ENCODE results near the gene HOXC13. TPM values are rescaled to one million over a fixed set of nuclear protein-coding genes. Genes with fewer than 3 reads are reported as not detected.

HOXC13 gene
- total RNA-seq, 1 experiment from 2014 or later = 5.3 TPM

GRCh38 chr12:53958128-53958527 is 19.5 kb downstream of the HOXC13 start:
- Mint-ChIP-seq H3K27me3 (ENCODE audit: insufficient read depth, unreplicated experiment) (no peaks in the 10 kb centered on the region), H3K36me3 (ENCODE audit: insufficient read depth, unreplicated experiment) (no peaks in the 10 kb centered on the region), H3K9me3 (ENCODE audit: unreplicated experiment) (no peaks in the 10 kb centered on the region), H3K27ac (ENCODE audit: low read depth, unreplicated experiment) (no peak overlapping the region), H3K4me3 (ENCODE audit: unreplicated experiment) (no peak overlapping the region), H3K4me1 (ENCODE audit: insufficient read depth, unreplicated experiment) (no peaks in the 10 kb centered on the region)
- ChIA-PET CTCF (no interaction called here), POLR2A (interaction anchor here (0.7 kb wide), 1 partner anchor 10 kb away, joined by 3 read pairs; no protein-coding TSS in a partner anchor)
- TF ChIP-seq CTCF (IDR thresholded peaks at IDR 0.05; ENCODE audit: unreplicated experiment) = no peak
- BruUV-seq (replicated peaks) = no TSS peak
- intact Hi-C loops (cut with micrococcal nuclease) = no loop called here
- no peak for DNase-seq (ENCODE audit: unreplicated experiment)

GRCh38 chr12:53959314-53959713 is 20.7 kb downstream of the HOXC13 start:
- no TSS peak for BruUV-seq (replicated peaks)
- Mint-ChIP-seq H3K4me1 (ENCODE audit: insufficient read depth, unreplicated experiment) (no peaks in the 10 kb centered on the region), H3K36me3 (ENCODE audit: insufficient read depth, unreplicated experiment) (no peaks in the 10 kb centered on the region), H3K9me3 (ENCODE audit: unreplicated experiment) (no peaks in the 10 kb centered on the region), H3K4me3 (ENCODE audit: unreplicated experiment) (no peak overlapping the region), H3K27me3 (ENCODE audit: insufficient read depth, unreplicated experiment) (no peaks in the 10 kb centered on the region), H3K27ac (ENCODE audit: low read depth, unreplicated experiment) (no peak overlapping the region)
- CTCF ChIA-PET = interaction anchor here (0.5 to 0.8 kb wide), 3 partner anchors 19 to 592 kb away, joined by 3 to 4 read pairs (median 3); no protein-coding TSS in a partner anchor
- TF ChIP-seq CTCF (IDR thresholded peaks at IDR 0.05; ENCODE audit: unreplicated experiment) = no peak
- POLR2A ChIA-PET = interaction anchor here (1.1 kb wide), 1 partner anchor 114 kb away, joined by 3 read pairs; no protein-coding TSS in a partner anchor
- no peak for DNase-seq (ENCODE audit: unreplicated experiment)
- intact Hi-C loops (cut with micrococcal nuclease) = no loop called here

- BruUV-seq (replicated peaks) = no TSS peak
- no peak overlapping the region for H3K27ac Mint-ChIP-seq (ENCODE audit: low read depth, unreplicated experiment)
- no peak for TF ChIP-seq CTCF (IDR thresholded peaks at IDR 0.05; ENCODE audit: unreplicated experiment)
- no peak for DNase-seq (ENCODE audit: unreplicated experiment)
- CTCF ChIA-PET = interaction anchor here (0.7 kb wide), 1 partner anchor 894 kb away, joined by 3 read pairs; no protein-coding TSS in a partner anchor
- H3K27me3 Mint-ChIP-seq (ENCODE audit: insufficient read depth, unreplicated experiment) = no peaks in the 10 kb centered on the region
- H3K9me3 Mint-ChIP-seq (ENCODE audit: unreplicated experiment) = no peaks in the 10 kb centered on the region
- no peaks in the 10 kb centered on the region for H3K4me1 Mint-ChIP-seq (ENCODE audit: insufficient read depth, unreplicated experiment)
- H3K4me3 Mint-ChIP-seq (ENCODE audit: unreplicated experiment) = no peak overlapping the region
- intact Hi-C loops (cut with micrococcal nuclease) = no loop called here
- POLR2A ChIA-PET = no interaction called here
- no peaks in the 10 kb centered on the region for H3K36me3 Mint-ChIP-seq (ENCODE audit: insufficient read depth, unreplicated experiment)
These were observed 21.8 kb downstream of the HOXC13 start for GRCh38 chr12:53960187-53961024.

GRCh38 chr12:53961025-53961761 is 22.6 kb downstream of the HOXC13 start:
- POLR2A ChIA-PET = interaction anchor here (1.1 kb wide), 1 partner anchor 11 kb away, joined by 3 read pairs; no protein-coding TSS in a partner anchor
- H3K36me3 Mint-ChIP-seq (ENCODE audit: insufficient read depth, unreplicated experiment) = no peaks in the 10 kb centered on the region
- intact Hi-C loops (cut with micrococcal nuclease) = no loop called here
- no peak for TF ChIP-seq CTCF (IDR thresholded peaks at IDR 0.05; ENCODE audit: unreplicated experiment)
- H3K9me3 Mint-ChIP-seq (ENCODE audit: unreplicated experiment) = no peaks in the 10 kb centered on the region
- CTCF ChIA-PET = interaction anchor here (0.6 kb wide), 2 partner anchors 10 to 27 kb away, joined by 3 to 4 read pairs; no protein-coding TSS in a partner anchor
- BruUV-seq (replicated peaks) = no TSS peak
- no peak overlapping the region for H3K27ac Mint-ChIP-seq (ENCODE audit: low read depth, unreplicated experiment)
- H3K4me3 Mint-ChIP-seq (ENCODE audit: unreplicated experiment) = no peak overlapping the region
- H3K4me1 Mint-ChIP-seq (ENCODE audit: insufficient read depth, unreplicated experiment) = no peaks in the 10 kb centered on the region
- DNase-seq (ENCODE audit: unreplicated experiment) = no peak
- no peaks in the 10 kb centered on the region for H3K27me3 Mint-ChIP-seq (ENCODE audit: insufficient read depth, unreplicated experiment)

Measured in MCF 10A (cell line).